ENCODE results near the gene PPP2R5E. TPM values are rescaled to one million over a fixed set of nuclear protein-coding genes. Genes with fewer than 3 reads are reported as not detected.

PPP2R5E gene
- total RNA-seq, 1 experiment from 2014 or later, result 28.9 TPM

DNA sequence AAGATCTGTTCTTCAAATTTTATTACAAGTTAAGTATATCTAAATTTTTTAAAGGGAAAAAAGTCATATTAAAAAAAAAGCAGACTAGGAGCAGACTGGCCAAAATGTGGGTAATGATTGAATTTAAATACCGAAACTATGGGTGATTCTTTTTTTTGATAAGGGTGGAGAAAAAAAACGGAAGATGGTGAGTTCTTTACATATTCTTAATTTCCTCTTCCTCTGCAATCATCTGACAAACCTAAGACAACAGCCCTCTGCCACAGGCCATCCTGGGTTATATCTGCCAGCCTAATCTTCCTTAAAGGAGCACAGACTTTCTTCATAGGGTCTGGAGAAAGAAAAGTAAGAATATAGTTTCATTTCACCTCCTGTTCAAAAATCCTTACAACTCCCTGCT is 108.0 kb downstream of the PPP2R5E start:
- DNase-seq (ENCODE audit: low read depth), result no peak

DNA sequence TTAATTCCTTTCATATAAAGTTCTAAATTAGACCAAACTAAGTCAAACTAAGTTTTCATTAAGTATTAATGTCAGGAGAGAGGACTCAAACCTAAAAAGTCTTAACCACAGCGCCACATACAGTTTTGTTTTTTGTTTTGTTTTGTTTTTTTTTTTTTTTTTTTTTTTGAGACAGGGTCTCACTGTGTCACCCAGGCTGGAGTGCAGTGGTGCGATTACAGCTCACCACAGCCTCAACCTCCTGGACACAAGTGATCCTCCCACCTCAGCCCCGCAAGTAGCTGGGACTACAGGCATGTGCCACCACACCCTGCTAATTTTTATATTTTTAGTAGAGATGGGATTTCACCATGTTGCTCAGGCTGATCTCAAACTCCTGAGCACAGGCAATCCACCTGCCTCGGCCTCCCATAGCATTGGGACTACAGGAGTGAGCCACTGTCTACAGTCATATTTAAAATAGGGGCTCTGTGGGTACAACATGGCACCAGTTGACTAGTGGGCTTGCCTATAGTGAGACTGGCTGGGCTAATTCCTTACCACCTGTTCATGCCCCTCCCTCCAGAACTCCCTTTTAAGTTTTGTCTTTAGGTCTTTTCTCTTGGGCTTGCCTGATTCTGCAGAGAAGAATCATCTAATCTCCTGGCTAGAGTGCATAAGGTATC is 110.2 kb downstream of the PPP2R5E start:
- DNase-seq (ENCODE audit: low read depth), result no peak

DNA sequence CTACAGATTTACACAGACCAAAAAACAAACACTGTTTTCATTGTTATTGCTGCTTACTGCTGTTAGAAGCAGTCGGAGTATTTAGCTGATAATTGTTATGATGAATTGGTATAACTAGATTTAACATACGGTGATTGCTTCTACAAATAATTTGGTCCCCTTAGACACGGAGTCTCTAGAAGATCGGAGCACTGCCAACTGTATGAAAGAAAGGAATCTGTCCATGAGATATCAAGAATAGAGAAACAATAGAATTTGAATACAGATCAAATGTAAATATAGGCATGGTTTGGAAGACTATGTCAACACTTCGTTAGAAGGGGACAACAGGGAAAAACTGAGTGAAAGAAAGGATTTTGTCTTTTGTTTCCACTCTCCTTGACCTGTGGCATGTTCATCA is 110.9 kb downstream of the PPP2R5E start:
- DNase-seq (ENCODE audit: low read depth), result no peak

DNA sequence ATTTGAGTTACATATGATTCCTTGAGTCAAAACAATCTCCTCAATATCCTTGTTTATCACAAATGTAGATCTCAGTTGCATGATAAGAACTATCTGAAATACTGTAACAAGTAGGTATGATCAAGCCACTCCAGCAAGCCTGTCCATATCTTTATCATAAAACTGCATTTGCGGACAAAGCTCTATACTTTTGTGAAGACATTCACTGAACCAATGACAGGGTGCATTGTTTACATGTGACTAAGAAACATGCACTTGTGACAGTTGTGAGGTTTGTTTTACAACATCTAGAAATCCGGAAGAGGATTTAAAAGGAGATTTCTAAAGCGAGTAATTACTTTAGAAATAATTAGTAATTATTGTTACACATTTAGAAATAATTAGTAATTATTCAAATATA is 111.7 kb downstream of the PPP2R5E start:
- no peak for DNase-seq (ENCODE audit: low read depth)

DNA sequence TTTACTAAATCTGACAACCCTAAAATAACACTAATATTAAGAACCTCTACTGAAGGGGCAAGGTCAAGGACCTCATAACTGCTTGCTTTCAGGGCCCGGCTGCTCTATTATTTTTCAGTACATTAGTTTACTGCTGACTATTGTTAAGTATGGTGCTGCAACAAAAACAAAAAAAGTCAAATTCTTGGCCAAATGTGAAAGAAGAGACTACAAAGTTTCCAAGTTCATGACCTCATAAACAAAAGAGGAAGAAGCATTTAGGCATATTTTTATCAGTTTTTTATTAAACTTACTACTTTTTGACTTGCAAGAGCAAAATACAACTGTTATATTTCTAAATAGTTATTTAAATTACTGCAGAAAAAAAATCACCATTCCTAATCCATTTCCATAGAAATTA is 114.7 kb downstream of the PPP2R5E start:
- no peak for DNase-seq (ENCODE audit: low read depth)

DNA sequence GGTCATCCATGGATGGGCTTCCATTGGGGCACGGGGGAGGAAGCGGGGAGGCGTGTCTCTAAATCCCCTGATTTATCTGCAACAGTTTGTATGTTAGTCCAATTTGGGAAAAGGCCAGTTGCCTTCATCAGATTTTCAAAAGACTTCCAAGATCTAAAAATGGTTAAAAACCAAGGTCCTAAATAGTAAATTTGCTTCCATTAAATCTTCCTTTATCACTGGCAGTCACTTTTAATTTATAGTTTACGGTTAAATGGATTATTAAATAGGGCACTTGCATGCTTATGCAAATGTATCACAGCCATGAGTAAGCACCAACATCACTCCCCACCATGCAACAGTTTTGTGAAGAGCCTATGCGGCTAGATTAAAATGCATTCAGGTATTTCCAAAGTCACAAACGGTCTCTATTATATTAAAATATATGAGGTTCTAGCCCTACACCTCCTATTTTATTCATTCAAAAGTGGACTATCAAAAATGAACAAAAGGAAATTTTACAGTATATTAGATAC is 116.3 kb downstream of the PPP2R5E start:
- DNase-seq (ENCODE audit: low read depth), result peak; percentile 31

DNA sequence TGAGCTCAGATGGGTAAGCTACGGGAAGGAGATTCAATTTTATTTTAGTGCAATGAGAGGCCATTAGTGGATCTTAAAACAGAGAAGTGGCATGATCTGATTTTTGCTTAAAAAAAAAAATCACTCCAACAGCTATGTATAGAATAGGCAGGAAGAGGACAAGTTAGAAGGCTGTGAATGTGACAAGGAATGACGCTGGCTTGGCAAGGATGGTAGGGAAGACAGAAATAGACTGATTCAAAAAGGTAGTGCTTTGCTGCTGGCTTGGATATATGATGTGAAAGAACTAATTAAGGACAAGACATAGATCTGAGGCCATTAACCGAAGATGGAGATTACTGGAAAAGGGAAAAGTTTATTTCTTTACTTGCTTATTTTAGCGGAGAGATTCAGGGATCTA is 119.3 kb downstream of the PPP2R5E start:
- no peak for DNase-seq (ENCODE audit: low read depth)

DNA sequence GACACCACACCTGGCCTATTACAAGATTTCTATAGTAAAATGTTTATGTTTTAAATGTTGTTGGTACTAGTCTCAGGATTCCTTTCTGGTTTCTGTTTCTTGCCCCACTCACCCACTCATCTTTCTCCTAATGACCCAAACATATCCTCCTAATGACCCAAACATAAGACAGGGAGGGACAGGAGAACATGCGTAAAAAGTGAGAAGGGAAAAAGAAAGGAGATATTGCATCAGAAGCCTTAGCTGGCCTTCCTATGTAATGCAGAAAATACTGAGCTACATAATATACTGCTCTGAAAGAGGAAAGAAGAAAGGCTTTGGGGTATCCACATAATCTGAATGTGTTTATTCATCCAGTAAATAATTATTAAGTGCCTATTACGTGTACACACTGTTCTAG is 119.8 kb downstream of the PPP2R5E start:
- DNase-seq (ENCODE audit: low read depth), result no peak

DNA sequence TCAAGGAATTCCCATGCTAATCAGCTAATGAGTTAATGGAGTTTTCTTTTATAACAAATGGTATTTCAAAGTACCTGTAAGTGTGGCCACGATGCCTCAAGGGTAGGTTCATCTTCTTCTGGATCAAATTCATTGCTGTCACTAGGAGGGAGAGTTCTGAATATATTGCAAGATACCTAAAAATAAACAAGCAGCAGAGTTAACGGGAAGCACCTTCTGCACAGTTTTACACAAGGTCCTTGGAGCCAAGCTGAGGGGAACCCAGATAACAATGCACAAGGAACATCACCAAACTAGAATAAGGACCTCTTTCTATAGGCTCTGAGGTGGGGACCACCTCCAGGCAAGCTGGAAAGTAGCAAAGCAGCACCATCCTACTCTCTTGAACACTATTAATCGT is 121.3 kb downstream of the PPP2R5E start:
- no peak for DNase-seq (ENCODE audit: low read depth)

DNA sequence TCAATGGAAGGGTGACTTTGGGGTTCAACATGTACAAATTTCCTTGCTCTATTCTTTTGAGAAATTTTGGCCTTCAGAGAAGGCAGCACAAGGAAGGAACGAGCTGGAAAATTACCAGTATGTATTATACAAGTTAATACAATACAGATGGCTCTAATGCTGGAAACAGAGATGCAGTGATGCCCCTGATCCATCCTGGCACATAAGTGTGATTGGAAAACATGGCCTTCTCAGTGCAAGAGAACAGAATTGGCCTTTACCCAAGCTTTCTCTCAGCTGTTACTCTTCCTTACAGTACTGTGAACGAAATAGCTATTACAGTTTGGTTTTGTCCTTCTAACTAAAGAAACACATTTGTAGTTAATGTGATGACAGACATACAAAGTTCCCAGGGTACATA is 122.0 kb downstream of the PPP2R5E start:
- no peak for DNase-seq (ENCODE audit: low read depth)

DNA sequence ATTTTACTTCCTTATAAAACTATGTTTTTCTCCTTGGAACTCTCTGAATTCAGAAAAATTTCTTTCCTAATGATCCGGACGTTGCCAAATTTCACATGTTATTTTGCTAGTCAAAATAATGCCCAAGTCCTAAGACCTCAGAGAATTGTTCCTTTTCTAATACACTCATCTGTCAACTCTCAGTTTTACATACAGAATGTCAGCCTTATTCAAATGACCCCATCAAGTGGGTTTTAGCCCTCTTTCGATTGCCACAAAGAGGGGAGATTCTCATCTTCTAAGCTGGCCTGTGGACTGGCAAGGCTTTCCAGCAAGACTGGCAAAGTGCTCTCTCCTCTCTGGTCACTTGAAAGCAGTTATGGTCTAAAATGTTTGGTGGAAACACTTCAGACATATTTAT is 125.2 kb downstream of the PPP2R5E start:
- no peak for DNase-seq (ENCODE audit: low read depth)

DNA sequence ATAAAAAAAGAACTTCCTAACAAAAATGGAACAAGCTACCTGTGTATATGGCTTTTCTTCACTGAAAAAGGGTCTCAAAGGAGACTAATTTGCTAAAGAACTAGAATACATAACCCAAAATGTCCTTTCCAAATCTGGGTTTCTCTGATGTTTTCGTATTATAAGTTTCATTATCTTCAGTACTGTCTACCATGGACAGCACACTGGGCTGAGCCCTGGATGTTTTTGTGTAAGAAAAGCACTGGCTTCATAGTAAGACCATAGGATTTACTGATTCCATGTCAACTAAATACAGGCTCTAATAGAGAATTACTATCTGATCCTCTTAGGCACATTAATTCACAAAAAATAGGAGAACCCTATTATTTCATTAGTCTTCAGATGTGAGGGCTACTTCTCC is 130.2 kb downstream of the PPP2R5E start:
- no peak for DNase-seq (ENCODE audit: low read depth)

DNA sequence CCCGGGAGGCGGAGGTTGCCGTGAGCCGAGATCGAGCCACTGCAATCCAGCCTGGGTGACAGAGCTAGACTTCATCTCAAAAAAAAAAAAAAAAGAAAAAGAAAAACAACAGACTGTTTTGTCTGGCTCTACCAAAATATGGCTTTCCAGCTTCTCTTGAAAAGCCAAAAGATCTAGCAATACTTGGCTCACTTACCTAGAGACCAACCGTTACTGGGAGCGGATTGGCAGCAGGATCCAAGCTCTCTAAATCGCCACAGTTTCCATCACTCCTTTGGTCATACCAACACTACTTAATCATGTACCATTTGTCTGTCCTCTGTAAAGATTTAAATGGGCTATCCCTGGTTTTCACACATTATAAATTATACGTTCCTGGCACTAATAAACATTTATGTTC is 136.8 kb downstream of the PPP2R5E start:
- no peak for DNase-seq (ENCODE audit: low read depth)

DNA sequence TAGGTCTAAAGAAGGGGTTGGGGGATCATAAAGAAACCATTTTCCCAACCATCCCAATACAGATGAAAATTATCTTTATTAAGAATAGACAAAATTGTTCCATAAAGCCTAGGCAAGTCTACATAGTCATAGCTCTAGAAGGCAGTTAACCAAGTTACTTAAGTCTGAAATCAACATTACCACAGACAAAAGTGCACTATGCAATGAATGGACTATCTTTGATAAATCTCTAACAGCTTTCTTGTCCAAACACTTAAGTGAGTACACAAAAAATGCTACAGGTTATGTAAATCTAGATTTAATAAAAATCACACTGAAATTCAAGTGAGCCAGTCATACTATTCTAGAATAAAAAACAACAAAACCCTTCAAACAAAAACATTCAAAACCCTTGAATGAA is 137.5 kb downstream of the PPP2R5E start:
- no peak for DNase-seq (ENCODE audit: low read depth)

DNA sequence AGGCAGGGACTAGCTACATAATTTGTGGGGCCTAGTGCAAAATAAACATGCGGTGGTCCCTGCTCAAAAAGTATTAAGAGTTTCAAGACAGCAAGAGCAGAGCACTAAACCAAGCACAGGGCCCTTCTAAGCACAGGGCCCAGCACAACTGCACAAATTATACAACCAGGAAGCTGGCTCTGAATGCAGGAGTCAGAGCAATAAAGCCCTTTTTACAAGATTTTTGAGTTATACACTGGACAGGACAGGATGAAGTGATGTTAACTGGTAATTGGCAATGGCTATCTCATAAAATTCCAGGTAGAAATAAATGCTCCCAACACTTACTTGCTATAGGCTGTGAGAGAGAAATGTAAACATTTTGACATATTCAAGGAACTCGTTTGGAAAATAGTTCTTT is 138.3 kb downstream of the PPP2R5E start:
- DNase-seq (ENCODE audit: low read depth), result no peak

DNA sequence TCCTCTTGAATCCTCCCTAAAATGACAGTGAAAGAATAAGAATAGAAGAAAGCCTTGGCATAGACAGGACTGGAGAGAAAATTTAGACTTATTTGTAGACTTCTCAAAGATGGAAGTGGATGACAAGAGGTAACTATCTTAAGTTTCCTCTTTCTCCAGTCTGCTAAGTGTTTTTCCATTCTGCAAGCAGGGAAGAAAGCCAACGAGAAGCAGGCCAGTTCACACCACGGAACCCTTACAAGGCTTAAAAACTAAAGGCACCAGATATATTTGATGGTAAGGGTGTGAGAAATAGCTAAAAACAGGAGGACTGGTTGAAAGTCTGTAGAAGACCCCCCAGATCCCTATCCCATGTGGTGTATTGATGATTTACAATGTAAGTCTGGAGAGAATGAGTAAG is 141.5 kb downstream of the PPP2R5E start:
- no peak for DNase-seq (ENCODE audit: low read depth)

DNA sequence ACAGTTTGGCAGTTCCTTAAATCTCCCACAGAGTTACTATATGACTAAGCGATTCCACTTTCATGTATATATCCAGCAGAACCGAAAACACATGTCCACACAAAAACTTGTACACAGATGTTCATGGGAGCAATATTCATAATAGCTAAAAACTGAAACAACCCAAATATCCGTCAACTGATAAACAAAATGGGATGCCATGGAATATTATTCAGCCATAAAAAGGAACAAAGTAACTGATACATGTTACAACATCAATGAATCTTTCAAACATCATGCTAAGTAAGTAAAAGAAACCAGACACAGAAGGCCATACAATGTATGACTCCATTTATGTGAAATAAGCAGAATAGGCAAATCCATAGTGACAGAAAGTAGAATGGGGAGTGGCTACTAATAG is 144.2 kb downstream of the PPP2R5E start:
- DNase-seq (ENCODE audit: low read depth), result no peak

DNA sequence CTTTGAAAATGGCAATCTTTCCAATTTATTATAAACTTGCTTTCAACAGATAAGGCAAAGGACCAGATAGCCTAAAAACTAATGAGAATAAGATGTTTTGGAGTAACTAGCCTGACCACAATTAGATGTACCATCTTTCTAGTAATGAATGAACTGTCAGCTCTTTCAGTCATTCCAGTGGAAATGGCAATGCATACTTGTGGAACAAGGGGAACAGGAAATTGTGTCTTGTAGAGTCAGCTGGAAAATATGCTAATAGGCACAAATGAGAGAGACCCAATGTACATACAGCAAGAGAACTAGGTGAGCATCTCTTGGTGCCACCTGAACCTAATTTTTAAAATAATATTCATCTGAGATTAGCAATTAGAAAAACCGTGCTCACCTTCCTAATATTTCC is 148.3 kb downstream of the PPP2R5E start:
- DNase-seq (ENCODE audit: low read depth), result peak; percentile 12

DNA sequence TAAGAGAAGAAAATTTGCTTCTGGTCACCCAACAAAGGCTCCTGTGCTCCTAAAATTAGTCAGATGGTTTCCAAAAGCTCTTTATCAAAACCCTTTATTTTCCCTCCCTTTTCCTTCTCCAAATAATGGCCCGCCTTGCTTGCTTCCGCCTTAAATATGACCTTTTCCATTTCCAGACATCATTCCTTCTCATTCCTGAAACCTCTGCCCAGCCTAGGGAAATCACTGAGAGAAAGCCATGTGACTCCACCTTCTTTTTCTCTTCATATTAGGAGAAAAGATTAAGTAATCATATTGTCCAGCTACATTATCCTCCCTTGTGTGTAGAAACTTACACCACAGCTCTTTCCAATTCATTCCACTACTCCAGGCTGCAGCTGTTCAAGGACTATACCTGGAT is 148.7 kb downstream of the PPP2R5E start:
- no peak for DNase-seq (ENCODE audit: low read depth)

DNA sequence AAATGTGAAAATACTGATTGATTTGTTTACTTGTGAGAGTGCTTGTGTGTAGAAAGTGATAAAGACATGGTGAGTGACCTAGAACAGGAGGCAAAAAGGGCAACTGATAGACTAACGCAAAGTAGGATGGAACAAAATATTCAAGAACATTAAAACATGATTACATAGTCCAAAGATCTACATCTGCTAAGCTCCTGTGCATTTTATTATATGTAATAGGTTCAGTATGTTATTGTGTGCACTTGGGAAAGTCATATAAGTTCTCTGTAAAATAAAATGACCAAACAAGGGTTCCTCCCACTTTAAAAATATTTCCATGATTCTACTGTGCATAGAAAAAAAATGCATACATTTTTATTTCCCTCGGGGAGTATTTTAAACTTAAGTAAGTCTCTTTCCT is 150.2 kb downstream of the PPP2R5E start:
- DNase-seq (ENCODE audit: low read depth), result no peak

DNA sequence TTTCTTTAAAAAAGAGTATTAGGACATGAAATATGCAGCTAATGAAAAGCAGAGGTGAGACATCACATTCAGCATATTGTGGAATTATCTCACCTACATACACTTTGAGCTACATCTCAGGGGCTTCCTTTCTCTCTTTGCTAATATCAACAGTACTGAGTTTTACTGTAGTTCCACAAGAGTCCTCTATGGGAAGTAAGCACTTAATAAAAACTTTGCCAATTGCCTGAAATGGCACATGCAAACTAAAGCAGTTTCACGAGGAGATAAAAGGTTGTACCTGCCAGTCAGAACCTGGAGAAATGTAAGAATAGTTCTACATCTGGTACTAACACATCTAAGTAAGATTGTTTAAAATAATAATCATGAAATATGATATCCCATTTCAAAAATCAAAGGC is 150.9 kb downstream of the PPP2R5E start:
- DNase-seq (ENCODE audit: low read depth), result no peak

DNA sequence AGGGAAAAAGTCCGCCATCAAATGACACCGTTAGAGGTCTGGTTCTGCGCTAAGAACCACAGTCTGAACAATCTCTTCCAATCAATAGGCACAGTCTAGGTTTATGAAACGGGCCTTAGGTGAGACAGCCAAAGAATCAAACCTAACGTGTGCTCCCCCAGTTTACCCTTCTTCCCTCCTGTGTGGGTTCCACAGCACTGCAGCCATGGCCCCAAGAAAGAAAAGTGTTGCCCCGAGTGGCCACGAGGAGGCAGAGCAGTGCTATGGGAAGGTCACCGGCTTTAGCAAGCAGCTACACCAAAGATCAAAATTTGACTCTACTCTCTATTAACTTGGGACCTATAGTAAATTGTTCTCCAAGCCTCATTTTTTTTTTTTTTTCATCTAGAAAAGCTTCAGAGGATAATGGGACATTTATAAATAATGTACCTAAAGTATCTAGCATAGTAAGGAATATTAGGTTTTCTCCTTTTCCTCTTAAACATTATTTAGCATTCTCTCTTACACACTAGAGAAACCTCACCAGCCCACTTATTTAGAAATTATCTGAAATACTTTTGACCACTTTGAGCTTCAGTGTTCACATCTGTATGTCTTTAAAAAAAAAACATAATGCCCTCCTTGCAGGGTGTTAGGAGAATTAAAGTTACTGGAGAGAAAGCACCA is 154.3 kb downstream of the PPP2R5E start:
- DNase-seq (ENCODE audit: low read depth), result peak; percentile 44

DNA sequence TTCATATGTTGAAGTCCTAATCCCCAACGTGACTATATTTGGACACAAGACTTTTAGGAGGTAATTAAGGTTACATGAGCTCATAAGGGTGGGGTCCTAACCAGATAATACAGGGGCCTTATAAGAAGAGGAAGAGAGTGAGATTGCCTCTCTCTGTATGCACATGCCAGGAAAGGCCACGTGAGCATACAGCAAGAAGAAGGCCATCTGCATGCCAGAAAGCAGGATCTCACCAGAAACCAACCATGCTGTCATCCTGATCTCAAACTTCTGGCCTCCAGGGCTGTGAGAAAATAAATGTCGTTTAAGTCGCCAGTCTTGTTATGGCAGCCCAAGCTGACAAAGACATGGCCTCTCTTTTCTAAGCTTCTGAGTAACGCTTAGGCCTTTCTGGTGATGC is 155.5 kb downstream of the PPP2R5E start:
- no peak for DNase-seq (ENCODE audit: low read depth)

All from M059J (cell line).